PC-3 (cell line): ENCODE measurements around the gene ARL14EPL. TPM values are rescaled to one million over a fixed set of nuclear protein-coding genes. Genes with fewer than 3 reads are reported as not detected.

Experiments
- ATAC-seq: fragments of 200-7000 bp; cut with Tn5 transposase; 2 replicates; pipeline ENCODE4 v1.9.1; 2020; ENCODE audit warnings: mild to moderate bottlenecking, moderate library complexity
- BruUV-seq: library from RNA; stranded (reverse); fragments of 400-500 nt; replicated peaks from 2 replicates; lab custom pipeline; 2021; lab: Mats Ljungman, UMichigan
- CTCF ChIA-PET: fragments of 300-600 bp; sonication (Branson Sonifier 250); formaldehyde crosslinking; loops from one replicate; lab custom pipeline; 2022; ENCODE audit warnings: antibody characterized with exemption; lab: Charles Lee
- POLR2A ChIA-PET: fragments of 300-600 bp; sonication (Branson Sonifier 250); formaldehyde crosslinking; loops from one replicate; lab custom pipeline; 2022; ENCODE audit warnings: antibody characterized with exemption; ENCODE audit not compliant: unreplicated experiment; lab: Charles Lee
- DNase-seq: peaks from one replicate; pipeline ENCODE4 v3.0.0-alpha.2; 2015
- H2AFZ ChIP-seq: fragments of 300-600 bp; sonication (generic); 2 replicates; pipeline ENCODE4 v1.6.0; 2016; ENCODE audit warnings: antibody characterized with exemption, low read length
- H3F3A ChIP-seq: fragments of 300-600 bp; sonication (generic); one replicate; pipeline ENCODE4 v1.6.0; 2017; ENCODE audit warnings: antibody characterized with exemption, low read length, control low read depth, mild to moderate bottlenecking; ENCODE audit not compliant: unreplicated experiment
- H3K27ac ChIP-seq: fragments of 300-600 bp; sonication (generic); 2 replicates; pipeline ENCODE4 v1.5.1; 2016; ENCODE audit warnings: mild to moderate bottlenecking, low read length
- H3K27me3 ChIP-seq: fragments of 300-600 bp; sonication (generic); 2 replicates; pipeline ENCODE4 v1.6.1; 2016; ENCODE audit warnings: low read length, mixed read lengths
- H3K36me3 ChIP-seq: fragments of 300-600 bp; sonication (generic); 2 replicates; pipeline ENCODE4 v1.6.1; 2016; ENCODE audit warnings: low read depth, mixed run types, low read length, mixed read lengths
- H3K4me1 ChIP-seq: fragments of 300-600 bp; sonication (generic); 2 replicates; pipeline ENCODE4 v1.5.1; 2016; ENCODE audit warnings: low read length; ENCODE audit not compliant: insufficient read depth
- H3K4me2 ChIP-seq: fragments of 300-600 bp; sonication (generic); 2 replicates; pipeline ENCODE4 v1.6.0; 2016; ENCODE audit warnings: low read length
- H3K4me3 ChIP-seq: fragments of 300-600 bp; sonication (generic); 2 replicates; pipeline ENCODE4 v1.5.1; 2016; ENCODE audit warnings: mild to moderate bottlenecking, low read length, mixed read lengths
- H3K79me2 ChIP-seq: fragments of 300-600 bp; sonication (generic); 2 replicates; pipeline ENCODE4 v1.6.1; 2017; ENCODE audit warnings: low read length, mixed read lengths
- H3K9ac ChIP-seq: fragments of 300-600 bp; sonication (generic); 2 replicates; pipeline ENCODE4 v1.6.0; 2016; ENCODE audit warnings: mild to moderate bottlenecking, low read length
- H3K9me2 ChIP-seq: fragments of 300-600 bp; sonication (generic); replicated peaks from 2 replicates; pipeline ENCODE4 v1.6.1; 2016; ENCODE audit warnings: mixed run types, low read length, mixed read lengths
- H3K9me3 ChIP-seq: fragments of 300-600 bp; sonication (generic); 2 replicates; pipeline ENCODE4 v1.6.1; 2016; ENCODE audit warnings: low read length, mixed read lengths
- H4K20me1 ChIP-seq: fragments of 300-600 bp; sonication (generic); 2 replicates; pipeline ENCODE4 v1.6.1; 2016; ENCODE audit warnings: low read length, mixed read lengths
- EZH2 ChIP-seq: fragments of 300-600 bp; sonication (generic); IDR thresholded peaks from one replicate; pipeline ENCODE4 v1.6.1; 2017; ENCODE audit warnings: antibody characterized with exemption, mild to moderate bottlenecking, low read length; ENCODE audit not compliant: unreplicated experiment
- EZH2phosphoT487 ChIP-seq: fragments of 300-600 bp; sonication (generic); IDR thresholded peaks from 2 replicates; pipeline ENCODE4 v1.6.1; 2018; ENCODE audit warnings: mild to moderate bottlenecking, antibody characterized with exemption, low read length, borderline replicate concordance
- intact Hi-C: fragments of 100-400 bp; cut with micrococcal nuclease; formaldehyde crosslinking; loops from 2 replicates; pipeline ENCODE4 v1.9.0; 2023
- total RNA-seq: library from RNA; depleted of rRNA; stranded (reverse); fragments of >200 nt; gene quantifications from 2 replicates; pipeline ENCODE4 v1.2.3, GENCODE V29; 2014
- TF ChIP-seq, protein P1 (sequence below): fragments of 300-600 bp; sonication (generic); conservative IDR thresholded peaks from 2 replicates; pipeline ENCODE4 v1.5.1; 2017; ENCODE audit warnings: antibody characterized with exemption, low read depth, mild to moderate bottlenecking, low read length

ARL14EPL gene
- total RNA-seq, 1 experiment from 2014 or later, result not detected

DNA sequence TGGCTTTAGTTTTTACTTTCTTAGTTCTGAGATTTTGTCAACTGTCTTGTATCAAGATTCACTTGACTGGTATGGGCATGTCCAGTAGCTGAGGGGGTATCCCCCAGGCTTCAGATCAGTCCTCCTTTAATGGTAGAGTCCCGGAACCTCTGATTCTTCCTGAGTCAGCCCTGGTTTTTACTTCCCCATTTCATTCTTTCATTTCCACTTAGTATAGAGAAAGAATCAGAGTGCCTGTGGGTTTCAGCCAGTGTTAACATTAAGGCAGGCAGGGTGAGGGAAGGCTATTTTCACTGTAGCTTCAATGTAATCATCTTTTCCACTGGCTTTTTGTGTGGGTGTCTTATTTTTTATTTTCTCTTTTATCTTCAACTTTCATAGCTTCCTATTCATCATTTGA lies 44.2 kb downstream of the ARL14EPL start:
- Histone ChIP-seq H3F3A (no peaks in the 10 kb centered on the region), H3K4me1 (no peaks in the 10 kb centered on the region), H3K9me3 (no peaks in the 10 kb centered on the region), H3K27ac (no peak overlapping the region), H3K4me2 (no peak overlapping the region), H3K9me2 (no peaks in the 10 kb centered on the region), H3K27me3 (no peaks in the 10 kb centered on the region), H3K36me3 (no peaks in the 10 kb centered on the region), H4K20me1 (no peaks in the 10 kb centered on the region), H3K79me2 (no peaks in the 10 kb centered on the region), H2AFZ (no peak overlapping the region), H3K4me3 (no peak overlapping the region), H3K9ac (no peak overlapping the region)
- no peak for ATAC-seq
- POLR2A ChIA-PET, result no interaction called here
- CTCF ChIA-PET, result no interaction called here
- TF ChIP-seq EZH2phosphoT487 (no peak), EZH2 (no peak)
- TF ChIP-seq, protein P1, sequence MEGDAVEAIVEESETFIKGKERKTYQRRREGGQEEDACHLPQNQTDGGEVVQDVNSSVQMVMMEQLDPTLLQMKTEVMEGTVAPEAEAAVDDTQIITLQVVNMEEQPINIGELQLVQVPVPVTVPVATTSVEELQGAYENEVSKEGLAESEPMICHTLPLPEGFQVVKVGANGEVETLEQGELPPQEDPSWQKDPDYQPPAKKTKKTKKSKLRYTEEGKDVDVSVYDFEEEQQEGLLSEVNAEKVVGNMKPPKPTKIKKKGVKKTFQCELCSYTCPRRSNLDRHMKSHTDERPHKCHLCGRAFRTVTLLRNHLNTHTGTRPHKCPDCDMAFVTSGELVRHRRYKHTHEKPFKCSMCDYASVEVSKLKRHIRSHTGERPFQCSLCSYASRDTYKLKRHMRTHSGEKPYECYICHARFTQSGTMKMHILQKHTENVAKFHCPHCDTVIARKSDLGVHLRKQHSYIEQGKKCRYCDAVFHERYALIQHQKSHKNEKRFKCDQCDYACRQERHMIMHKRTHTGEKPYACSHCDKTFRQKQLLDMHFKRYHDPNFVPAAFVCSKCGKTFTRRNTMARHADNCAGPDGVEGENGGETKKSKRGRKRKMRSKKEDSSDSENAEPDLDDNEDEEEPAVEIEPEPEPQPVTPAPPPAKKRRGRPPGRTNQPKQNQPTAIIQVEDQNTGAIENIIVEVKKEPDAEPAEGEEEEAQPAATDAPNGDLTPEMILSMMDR, result no peak
- intact Hi-C loops, result no loop called here
- no TSS peak for BruUV-seq
- DNase-seq, result no peak

DNA sequence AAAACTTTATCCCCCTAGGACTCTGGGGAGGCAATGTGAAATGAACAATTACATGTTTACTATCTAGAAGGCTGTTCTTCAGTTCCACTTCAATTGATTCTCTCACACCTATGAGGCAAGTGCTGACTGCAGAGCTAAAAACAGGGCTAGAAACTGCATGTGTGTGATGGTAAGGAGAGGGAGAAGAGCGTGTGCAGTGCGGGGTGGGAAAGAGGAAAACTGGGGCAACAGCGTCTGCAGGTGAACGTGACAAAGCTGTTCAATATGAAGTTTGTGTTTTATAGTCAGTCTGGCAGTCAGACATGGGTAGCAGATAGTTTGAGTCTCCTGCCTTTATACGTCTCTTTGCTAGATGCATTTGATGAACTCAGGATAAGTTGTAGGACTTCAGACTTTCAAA lies 45.9 kb downstream of the ARL14EPL start:
- intact Hi-C loops, result no loop called here
- no peaks in the 10 kb centered on the region for H3K9me3 ChIP-seq
- no peaks in the 10 kb centered on the region for H3K27me3 ChIP-seq
- H3K27ac ChIP-seq, result no peak overlapping the region
- H3K36me3 ChIP-seq, result no peaks in the 10 kb centered on the region
- H3K9me2 ChIP-seq, result no peaks in the 10 kb centered on the region
- no peaks in the 10 kb centered on the region for H3F3A ChIP-seq
- ChIA-PET CTCF (no interaction called here), POLR2A (no interaction called here)
- DNase-seq (no peak), ATAC-seq (no peak)
- no peak overlapping the region for H3K4me2 ChIP-seq
- H3K9ac ChIP-seq, result no peak overlapping the region
- H2AFZ ChIP-seq, result no peak overlapping the region
- BruUV-seq, result no TSS peak
- no peak overlapping the region for H3K4me3 ChIP-seq
- H3K4me1 ChIP-seq, result no peaks in the 10 kb centered on the region
- H3K79me2 ChIP-seq, result no peaks in the 10 kb centered on the region
- no peaks in the 10 kb centered on the region for H4K20me1 ChIP-seq
- TF ChIP-seq EZH2phosphoT487 (no peak), EZH2 (no peak)
- TF ChIP-seq, protein P1, result no peak

DNA sequence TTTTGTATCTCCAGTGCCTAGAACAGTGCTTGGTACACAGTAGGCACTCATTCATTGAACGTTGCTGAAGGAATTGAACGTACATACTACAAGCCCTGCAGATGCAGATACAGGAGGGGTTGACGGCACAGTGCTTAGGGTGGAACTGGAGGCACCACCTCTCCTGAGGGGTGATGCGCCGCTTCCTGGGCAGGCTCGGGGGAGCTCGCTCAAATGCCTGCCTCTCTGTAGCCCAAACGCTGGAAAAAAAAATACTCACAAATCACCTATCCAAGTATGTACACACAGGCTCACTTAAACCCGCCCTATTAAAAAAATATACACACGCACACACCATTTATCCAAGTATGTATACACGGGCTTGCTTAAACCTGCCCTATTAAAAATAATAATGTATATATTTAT lies 52.0 kb downstream of the ARL14EPL start:
- Histone ChIP-seq H2AFZ (peak overlapping the region; percentile 64), H3K4me2 (peak overlapping the region; percentile 94), H3K9me2 (no peaks in the 10 kb centered on the region), H4K20me1 (no peaks in the 10 kb centered on the region), H3K9ac (peak overlapping the region; percentile 85), H3K4me1 (peaks cover 6% of the 10 kb centered on the region), H3K27me3 (no peaks in the 10 kb centered on the region), H3K4me3 (peak overlapping the region; percentile 90), H3F3A (no peaks in the 10 kb centered on the region), H3K27ac (no peak overlapping the region), H3K79me2 (peaks cover 43% of the 10 kb centered on the region), H3K36me3 (no peaks in the 10 kb centered on the region), H3K9me3 (no peaks in the 10 kb centered on the region)
- ChIA-PET CTCF (no interaction called here), POLR2A (no interaction called here)
- intact Hi-C loops, result no loop called here
- TF ChIP-seq, protein P1, result no peak
- no peak for TF ChIP-seq EZH2
- TF ChIP-seq EZH2phosphoT487, result no peak
- no TSS peak for BruUV-seq
- ATAC-seq (peak; percentile 48), DNase-seq (peak; percentile 28)
